Medulla oblongata (tissue), 1 donor: ENCODE results near the gene DENND5A.
"Not testable (repeated sequence)": the region's sequence is repeated elsewhere in the genome, so short reads cannot be mapped to it uniquely, and the experiment has no call there.

Experiments used
- DNase-seq: peaks from one replicate; pipeline ENCODE4 v3.0.0-alpha.2; 2015; ENCODE audit errors: extremely low spot score

DENND5A gene

GRCh38 chr11:9264316-9265210 lies 587 bp downstream of the DENND5A start:
- peak; percentile 91 for DNase-seq

DNA sequence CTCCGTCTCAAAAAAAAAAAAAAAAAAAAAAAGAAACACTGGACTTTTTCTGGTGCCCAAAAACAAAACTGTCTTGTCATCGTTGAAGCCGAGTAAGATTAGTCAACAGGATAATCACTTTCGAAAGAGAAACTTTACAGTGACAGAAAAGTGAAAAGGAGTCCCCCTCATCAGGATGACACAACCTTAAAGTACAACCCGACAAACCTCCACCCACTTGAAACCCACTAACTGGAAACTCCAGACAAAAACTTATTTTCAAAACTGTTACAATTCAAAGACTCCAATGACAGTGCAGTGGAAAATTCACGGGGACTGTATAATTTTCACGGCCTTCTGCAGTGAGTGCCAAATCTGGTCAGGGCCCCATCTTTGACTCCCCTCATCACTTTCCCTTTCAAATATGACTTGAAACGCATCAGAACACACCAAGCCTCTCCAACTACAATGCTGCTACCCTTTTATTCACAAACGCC lies 1.3 kb downstream of the DENND5A start:
- DNase-seq: peak; percentile 60

DNA sequence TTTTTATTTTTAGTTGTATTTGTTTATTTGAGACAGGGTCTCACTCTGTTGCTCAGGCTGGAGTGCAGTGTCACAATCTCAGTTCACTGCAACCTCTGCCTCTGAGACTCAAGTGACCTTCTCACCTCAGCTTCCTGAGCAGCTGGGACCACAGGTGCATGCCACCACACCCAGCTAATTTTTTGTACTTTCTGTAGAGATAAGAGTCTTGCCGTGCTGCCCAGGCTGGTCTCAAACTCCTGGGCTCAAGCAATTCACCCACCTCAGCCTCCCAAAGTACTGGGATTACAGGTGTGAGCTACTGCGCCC lies 4.4 kb downstream of the DENND5A start:
- not testable (repeated sequence) for DNase-seq

DNA sequence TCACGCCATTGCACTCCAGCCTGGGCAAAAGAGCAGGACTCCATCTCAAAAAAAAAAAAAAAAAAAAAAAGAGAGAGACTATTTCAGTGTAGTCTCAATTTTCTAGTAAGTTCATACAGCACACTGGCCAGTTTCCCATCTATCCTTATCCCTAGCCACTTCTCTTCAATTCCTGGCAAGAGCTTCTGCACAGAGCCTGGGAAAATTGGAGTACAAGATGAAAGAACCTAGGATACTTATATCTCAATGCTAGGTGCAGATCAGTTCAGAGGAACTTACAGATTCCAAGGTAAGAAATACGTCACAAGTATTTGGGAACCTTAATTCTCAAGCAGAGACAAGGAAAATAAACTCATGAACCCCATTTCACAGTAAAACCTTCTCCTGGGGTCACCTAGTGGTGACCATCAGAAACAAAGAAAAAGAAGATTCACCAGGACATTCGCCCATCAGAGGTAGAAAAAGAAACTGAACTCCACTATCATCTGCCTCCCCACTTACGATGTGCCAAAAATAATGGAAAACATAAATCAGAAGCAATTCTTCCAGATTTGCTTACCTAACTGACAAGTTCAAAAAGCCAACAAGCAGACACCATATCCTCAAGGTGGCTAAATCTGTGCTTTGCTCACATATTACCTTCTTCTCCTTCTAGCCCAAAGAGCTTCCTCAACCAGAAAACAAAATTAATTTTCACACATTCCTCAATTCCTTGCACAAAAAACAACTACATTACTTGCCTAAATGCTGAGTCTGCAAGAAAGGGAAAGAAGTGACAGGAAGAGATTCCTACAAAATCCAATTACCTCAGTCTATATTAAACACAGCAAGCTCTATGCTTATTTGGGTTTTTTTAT lies 4.9 kb downstream of the DENND5A start:
- peak; percentile 32 for DNase-seq

GRCh38 chr11:9258279-9258678 lies 6.9 kb downstream of the DENND5A start:
- DNase-seq: not testable (repeated sequence)

- no peak for DNase-seq
Measured at GRCh38 chr11:9254416-9254815, 10.7 kb downstream of the DENND5A start.

DNA sequence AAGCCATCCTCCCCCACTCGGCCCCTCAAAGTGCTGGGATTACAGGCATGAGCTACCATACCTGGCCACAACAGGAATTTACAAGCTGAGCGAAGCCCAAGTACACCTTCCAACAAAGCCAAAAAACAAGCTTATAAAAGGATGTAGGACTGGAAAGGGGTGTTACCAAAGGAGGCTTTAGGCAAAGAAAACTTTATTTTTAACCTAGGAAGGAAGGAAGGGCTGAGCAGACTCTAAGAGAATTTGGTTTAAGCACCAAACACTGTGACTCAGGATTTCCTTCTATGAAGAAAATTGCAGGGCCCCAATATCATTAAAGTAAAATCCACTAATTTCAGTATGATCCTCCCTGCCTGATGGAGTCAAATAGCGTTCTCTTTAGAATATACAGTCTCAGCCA lies 12.1 kb downstream of the DENND5A start:
- no peak for DNase-seq

GRCh38 chr11:9251311-9251710 lies 13.8 kb downstream of the DENND5A start:
- no peak for DNase-seq

DNA sequence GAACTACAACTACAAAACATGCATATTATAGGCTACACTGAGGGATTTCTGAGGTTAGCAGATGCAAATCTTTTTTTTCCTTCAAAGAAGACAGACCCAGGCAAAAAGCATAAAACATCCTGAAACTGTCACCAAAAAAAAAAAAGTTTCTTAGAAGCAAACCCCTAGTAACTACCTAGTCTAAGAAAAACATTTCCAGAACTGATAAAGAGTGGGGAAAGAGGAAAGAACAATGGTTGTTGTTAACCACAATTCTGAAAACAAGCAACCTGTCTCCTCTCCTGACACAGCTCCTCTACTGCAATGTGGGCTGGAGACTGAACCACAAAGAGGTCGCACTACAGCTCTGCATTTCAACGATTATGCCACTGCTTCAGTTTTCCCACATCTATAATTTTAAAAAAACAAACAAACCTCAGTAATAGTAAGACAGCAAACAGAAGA lies 15.0 kb downstream of the DENND5A start:
- DNase-seq: no peak

DNA sequence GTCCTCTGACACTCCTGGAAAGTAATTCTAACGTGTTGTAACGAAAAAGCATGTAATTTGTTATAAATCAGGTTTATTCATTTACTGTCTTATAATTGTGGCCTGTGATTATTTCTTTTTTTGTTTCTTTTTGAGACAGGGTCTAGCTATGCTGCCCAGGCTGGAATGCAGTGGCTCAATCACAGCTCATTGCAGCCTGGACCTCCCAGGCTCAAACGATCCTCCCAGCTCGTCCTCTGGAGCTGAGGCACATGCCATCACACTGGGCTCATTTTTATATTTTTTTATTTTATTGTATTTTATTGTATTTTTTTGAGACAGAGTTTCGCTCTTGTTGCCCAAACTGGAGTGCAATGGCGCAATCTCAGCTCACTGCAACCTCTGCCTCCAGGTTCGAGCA lies 15.9 kb downstream of the DENND5A start:
- DNase-seq: no peak

DNA sequence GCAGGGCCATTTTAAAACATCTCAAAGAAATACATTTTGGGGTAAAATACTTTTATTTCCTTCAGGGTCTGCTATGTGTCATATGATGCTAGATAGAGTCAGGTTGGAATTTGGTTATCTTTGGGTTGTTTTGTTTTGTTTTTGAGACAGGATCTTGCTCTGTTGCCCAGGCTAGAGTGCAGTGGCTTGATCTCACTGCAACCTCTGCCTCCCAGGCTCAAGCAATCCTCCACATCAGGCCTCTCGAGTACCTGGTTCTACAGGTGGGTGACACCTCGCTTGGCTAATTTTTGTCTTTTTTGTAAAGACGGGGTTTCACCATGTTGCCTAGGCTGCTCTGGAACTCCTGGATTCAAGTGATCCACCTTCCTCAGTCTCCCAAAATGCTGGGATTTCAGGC lies 17.3 kb downstream of the DENND5A start:
- no peak for DNase-seq

DNA sequence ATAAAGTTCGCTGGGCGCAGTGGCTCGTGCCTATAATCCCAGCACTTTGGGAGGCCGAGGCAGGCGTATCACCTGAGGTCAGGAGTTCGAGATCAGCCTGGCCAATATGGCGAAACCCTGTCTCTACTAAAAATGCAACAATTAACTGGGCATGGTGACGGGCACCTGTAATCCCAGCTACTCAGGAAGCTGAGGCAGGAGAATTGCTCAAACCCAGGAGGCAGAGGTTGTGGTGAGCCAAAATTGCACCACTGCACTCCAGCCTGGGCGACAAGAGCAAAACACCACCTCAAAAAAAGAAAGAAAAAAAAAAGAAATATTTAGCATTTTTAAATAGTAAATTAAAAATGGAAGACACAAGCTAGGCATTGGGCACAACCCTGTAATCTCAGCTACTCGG lies 28.9 kb downstream of the DENND5A start:
- DNase-seq: not testable (repeated sequence)

- DNase-seq: no peak
Measured at GRCh38 chr11:9232482-9232881, 32.7 kb downstream of the DENND5A start.

DNA sequence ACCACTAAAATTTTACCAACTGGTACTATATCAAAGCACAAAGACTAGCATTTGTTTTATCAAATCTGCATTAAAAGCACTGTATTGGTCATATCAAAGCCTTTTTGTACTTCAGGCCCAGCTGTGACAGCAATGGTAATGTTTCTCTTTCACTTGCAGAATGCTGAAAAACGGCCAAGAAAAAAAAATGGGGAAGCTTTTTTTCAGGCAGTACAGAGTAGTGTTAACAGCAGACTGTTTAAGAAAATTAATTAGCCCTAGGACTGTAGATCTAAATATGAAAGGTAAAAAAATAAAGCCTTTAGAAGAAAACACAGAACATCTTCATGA lies 33.3 kb downstream of the DENND5A start:
- peak; percentile 95 for DNase-seq

DNA sequence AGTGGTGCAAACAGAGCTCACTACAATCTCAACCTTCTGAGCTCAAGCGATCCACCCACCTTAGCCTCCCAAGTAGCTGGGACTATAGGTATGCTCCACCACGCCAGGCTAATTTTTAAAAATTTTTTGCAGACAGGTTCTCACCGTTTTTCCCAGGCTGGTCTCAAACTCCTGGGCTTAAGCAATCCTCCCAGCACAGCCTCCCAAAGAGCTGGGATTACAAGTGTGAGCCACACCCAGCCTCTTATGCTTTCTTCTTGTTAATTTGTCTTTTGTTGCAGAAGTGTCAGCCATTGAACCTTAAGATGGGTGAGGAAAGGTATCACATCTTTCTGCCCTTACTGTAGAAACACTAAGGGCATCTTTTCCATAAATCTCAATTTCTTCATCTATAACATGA lies 34.9 kb downstream of the DENND5A start:
- no peak for DNase-seq

GRCh38 chr11:9228091-9228490 lies 37.1 kb downstream of the DENND5A start:
- DNase-seq: no peak

- DNase-seq: no peak
Measured at GRCh38 chr11:9225748-9226298, 39.3 kb downstream of the DENND5A start.

DNA sequence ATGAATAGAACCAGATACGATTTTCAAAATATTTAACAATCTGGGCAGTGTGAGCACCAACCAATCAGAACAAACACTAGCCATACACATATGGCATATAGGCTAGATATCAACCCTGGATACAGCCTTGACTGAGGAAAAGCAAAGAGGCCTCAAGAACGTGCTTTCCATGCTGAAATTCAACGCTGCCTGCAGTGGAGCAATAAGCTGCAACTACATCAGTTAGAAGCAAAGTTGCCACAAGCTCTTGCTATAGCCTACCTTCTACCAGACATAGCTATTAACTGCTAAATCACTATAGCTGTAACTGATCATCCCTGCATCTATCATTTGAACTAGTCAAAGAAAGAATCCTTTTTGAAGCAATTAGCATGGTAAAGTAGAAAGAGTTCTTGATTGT lies 42.5 kb downstream of the DENND5A start:
- no peak for DNase-seq

DNA sequence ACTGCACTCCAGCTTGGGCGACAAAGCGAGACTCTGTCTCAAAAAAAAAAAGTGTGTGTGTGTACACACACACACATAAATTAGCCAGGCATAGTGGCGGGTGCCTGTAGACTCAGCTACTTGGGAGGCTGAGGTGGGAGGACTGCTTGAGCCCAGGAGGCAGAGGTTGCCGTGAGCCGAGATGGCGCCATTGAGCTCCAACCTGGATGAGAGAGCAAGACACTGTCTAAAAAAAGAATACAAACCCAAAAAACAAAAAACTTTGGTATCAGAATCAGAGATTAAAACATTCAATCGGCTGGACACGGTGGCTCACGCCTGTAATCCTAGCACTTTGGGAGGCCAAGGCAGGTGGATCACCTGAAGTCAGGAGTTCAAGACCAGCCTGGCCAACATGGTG lies 44.3 kb downstream of the DENND5A start:
- DNase-seq: not testable (repeated sequence)

DNA sequence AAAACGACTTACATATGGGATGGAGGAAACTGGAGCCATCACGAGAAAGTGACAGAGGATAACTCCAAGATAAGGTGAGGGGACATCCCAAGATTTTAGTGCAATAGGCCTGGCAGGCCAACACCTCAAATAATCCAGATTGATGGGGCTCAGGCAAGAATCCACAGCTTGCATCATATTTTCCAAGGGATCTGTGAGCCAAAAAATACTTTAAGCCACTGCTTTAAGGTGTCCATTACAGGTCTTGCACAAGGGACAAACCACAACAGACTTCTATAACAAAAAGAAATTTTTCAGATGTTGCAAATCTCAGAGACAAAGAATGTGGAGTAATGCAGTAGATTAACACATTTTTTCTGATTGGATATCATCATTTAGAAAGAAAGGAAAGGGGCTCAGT lies 45.6 kb downstream of the DENND5A start:
- DNase-seq: no peak

DNA sequence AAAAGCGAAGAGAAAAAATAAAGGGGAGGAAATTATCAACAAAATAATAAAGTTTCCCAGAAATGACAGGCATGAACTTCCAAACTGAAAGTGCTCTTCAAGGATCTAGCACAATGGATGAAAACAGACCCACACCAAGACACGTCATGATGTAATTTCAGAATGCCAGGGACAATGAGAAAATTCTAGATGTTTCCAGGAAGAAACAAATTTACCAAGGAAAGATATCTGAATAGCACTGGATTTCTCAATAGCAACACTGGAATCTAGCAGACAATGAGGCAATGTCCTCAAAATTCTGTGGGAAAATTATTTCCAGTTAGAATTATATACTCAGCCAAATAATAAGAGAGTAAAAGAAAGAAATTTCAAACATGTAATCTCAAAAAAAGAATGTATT lies 46.0 kb downstream of the DENND5A start:
- DNase-seq: no peak

GRCh38 chr11:9214765-9215164 lies 50.4 kb downstream of the DENND5A start:
- DNase-seq: no peak

- no peak for DNase-seq
Measured at GRCh38 chr11:9211322-9211721, 53.8 kb downstream of the DENND5A start.
